Coronary artery (tissue), 2 donors: ENCODE data around the gene MICU2.

ENCODE experiments used
- DNase-seq: peaks from one replicate; pipeline ENCODE4 v3.0.0-alpha.2; 2017; ENCODE audit warnings: low spot score
- H3K27ac ChIP-seq, 2 donors: fragments of 200-600 bp; sonication (generic); one replicate each; pipeline ENCODE4 v1.5.1; 2016 to 2019
- H3K4me3 ChIP-seq: fragments of 200-600 bp; sonication (generic); 2 replicates; pipeline ENCODE4 v1.5.1; 2016; ENCODE audit warnings: mild to moderate bottlenecking, moderate library complexity
- TF ChIP-seq, protein P1 (sequence below): fragments of 200-600 bp; sonication (generic); IDR thresholded peaks from one replicate; pipeline ENCODE4 v1.5.1; 2019; ENCODE audit warnings: antibody characterized with exemption

Gene MICU2

DNA sequence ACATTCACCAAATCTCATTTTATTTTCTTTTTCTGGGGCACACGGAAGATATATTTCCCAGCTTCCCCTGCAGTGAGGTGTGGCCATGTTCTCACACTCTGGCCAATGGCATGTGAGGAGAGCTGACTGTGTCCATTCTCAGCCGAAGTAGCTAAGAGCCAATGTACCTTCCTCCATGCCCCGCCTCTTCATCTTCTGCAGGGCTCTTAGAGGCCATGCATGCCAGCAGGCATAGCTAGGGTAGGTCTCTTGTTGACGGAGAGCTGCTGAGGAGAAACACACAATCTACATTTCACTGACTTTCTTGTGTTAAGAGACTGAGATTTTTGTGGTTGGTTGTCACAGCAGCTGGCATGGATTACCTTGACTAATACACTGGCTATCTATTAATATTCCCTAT lies 9.8 kb upstream of the MICU2 start:
- TF ChIP-seq, protein P1, sequence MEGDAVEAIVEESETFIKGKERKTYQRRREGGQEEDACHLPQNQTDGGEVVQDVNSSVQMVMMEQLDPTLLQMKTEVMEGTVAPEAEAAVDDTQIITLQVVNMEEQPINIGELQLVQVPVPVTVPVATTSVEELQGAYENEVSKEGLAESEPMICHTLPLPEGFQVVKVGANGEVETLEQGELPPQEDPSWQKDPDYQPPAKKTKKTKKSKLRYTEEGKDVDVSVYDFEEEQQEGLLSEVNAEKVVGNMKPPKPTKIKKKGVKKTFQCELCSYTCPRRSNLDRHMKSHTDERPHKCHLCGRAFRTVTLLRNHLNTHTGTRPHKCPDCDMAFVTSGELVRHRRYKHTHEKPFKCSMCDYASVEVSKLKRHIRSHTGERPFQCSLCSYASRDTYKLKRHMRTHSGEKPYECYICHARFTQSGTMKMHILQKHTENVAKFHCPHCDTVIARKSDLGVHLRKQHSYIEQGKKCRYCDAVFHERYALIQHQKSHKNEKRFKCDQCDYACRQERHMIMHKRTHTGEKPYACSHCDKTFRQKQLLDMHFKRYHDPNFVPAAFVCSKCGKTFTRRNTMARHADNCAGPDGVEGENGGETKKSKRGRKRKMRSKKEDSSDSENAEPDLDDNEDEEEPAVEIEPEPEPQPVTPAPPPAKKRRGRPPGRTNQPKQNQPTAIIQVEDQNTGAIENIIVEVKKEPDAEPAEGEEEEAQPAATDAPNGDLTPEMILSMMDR, result no peak
- no peak for DNase-seq
- Histone ChIP-seq H3K27ac (no peak overlapping the region), H3K4me3 (no peak overlapping the region)

- Histone ChIP-seq H3K27ac (no peak overlapping the region), H3K4me3 (no peak overlapping the region)
- no peak for DNase-seq
- TF ChIP-seq, protein P1, result no peak
Observed at GRCh38 chr13:21611385-21611784, 7.4 kb upstream of the MICU2 start.

DNA sequence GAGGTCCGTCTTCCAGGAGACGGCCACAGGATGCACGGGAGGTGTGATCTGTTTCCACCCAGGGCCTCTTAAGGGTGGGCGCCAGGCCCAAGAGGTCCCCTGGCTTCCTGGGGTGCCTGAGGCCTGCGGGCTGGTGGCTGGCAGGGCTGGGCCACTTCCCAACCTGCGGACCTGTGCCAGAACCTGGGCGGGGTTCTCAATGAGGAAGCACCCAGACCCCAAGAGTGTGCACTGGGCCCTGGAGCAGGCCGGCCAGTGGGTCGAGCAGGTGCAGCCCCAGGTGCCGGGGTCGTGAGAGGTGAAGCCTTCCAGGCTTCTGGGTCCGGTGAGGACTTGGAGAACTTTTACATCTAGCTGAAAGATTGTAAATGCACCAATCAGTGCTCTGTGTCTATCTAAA lies 6.7 kb upstream of the MICU2 start:
- H3K4me3 ChIP-seq, result no peak overlapping the region
- H3K27ac ChIP-seq, result no peak overlapping the region
- TF ChIP-seq, protein P1, result no peak
- DNase-seq, result no peak

GRCh38 chr13:21608961-21609360 lies 5.0 kb upstream of the MICU2 start:
- H3K4me3 ChIP-seq, result no peak overlapping the region
- TF ChIP-seq, protein P1, result no peak
- no peak overlapping the region for H3K27ac ChIP-seq
- DNase-seq, result no peak

DNA sequence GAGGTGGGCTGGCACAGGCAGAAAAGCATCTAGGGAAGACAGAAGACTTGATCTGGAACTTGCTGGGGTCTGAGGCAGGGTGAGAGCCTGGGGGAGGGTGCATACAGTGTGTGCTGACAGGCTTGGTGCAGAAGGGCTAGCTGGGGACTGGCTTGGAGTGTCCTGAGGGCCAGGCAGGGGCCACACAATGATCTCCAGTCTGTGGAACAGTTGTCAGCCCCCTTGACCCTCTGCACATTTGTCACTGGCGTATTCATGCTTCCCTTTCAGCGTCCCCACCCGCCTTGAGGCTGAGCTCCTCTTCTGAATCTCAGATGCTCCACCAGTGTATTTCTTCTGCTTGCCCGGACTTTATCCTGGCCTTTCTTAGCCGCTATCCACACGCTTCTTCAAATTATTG lies 2.8 kb upstream of the MICU2 start:
- DNase-seq, result no peak
- no peak overlapping the region for H3K4me3 ChIP-seq
- H3K27ac ChIP-seq, result no peak overlapping the region
- TF ChIP-seq, protein P1, result no peak

DNA sequence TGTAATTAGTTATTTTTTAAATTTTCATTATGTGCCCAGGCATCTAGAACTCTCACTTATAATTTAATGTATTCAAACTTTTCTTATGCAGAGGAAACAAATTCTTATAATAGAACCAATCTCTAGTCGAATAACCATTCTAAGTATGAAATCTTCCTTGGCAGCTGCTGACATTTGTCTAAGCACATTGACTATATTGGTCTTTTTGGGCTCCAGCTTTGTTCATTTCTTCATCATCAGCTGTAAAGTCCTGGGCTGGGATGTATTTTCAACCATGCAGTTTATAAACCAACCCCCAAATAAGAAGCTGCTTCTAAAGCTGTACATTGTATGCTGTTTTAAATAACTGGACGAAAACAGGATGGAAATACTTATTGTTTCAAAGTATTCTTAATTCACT lies 2.3 kb upstream of the MICU2 start:
- TF ChIP-seq, protein P1, result no peak
- DNase-seq, result no peak
- H3K4me3 ChIP-seq, result no peak overlapping the region
- H3K27ac ChIP-seq, result no peak overlapping the region

DNA sequence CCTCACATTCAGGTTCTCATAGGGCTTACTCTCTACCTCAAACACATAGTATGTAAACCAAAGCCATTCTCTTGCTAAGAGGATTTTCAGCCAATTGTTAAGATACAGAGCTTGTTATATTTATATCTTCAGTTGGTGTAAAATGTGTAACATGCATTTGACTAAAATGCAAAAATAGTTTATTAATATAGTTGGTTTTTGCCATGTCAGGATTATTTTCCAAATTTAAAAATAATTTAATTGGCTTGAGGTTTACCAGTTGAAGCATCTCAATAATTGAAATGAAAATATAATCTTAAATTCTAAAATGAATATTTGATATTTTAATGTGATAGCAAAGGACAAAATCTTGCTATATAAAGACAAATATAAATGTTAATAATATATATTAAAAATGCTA lies 7.2 kb downstream of the MICU2 start:
- TF ChIP-seq, protein P1, result no peak
- Histone ChIP-seq H3K4me3 (no peak overlapping the region), H3K27ac (no peak overlapping the region)
- DNase-seq, result no peak
